Measurements from ENCODE around the gene DDX6.
"Not testable (repeated sequence)": the region's sequence is repeated elsewhere in the genome, so short reads cannot be mapped to it uniquely, and the experiment has no call there.

DNA sequence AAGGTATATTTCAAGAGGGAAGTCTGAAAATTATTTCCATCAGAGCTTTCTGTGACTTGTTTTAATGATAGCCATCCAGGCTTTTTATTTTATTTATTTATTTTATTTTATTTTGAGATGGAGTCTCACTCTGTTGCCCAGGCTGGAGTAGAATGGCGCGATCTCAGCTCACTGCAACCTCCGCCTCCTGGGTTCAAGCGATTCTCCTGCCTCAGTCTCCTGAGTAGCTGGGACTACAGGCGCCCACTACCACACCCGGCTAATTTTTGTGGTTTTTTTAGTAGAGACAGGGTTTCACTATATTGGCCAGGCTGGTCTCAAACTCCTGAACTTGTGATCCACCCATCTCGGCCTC is 29.0 kb upstream of the DDX6 start:
- not testable (repeated sequence) for TF ChIP-seq ELF1 (IDR thresholded peaks at IDR 0.05); TAF1 (IDR thresholded peaks at IDR 0.05; ENCODE audit: borderline replicate concordance, low read depth, low read length); CTCF (IDR thresholded peaks at IDR 0.05); SIN3A (IDR thresholded peaks at IDR 0.05; ENCODE audit: borderline replicate concordance, low read depth, low read length); JUND (IDR thresholded peaks at IDR 0.05); RAD21 (IDR thresholded peaks at IDR 0.05; ENCODE audit: low read length); PBX3 (IDR thresholded peaks at IDR 0.05); GABPA (IDR thresholded peaks at IDR 0.05; ENCODE audit: low read depth); POLR2AphosphoS5 (IDR thresholded peaks at IDR 0.05; ENCODE audit: low read depth, low read length); ZBTB33 (IDR thresholded peaks at IDR 0.05; ENCODE audit: borderline replicate concordance, low read depth)
